GM12865 (cell line): ENCODE measurements around the gene MECR.
"Not testable (repeated sequence)": the region's sequence is repeated elsewhere in the genome, so short reads cannot be mapped to it uniquely, and the experiment has no call there.

Experiments used
- DNase-seq: peaks from one replicate; pipeline ENCODE4 v3.0.0; 2010; ENCODE audit warnings: low read depth
- H3K4me3 ChIP-seq: 2 replicates; pipeline ENCODE4 v1.5.1; 2011; ENCODE audit warnings: mild to moderate bottlenecking, low read depth, low read length, control low read depth
- TF ChIP-seq, protein P1 (sequence below): IDR thresholded peaks from 2 replicates; pipeline ENCODE4 v1.5.1; 2011; ENCODE audit warnings: low read length, control low read depth, low read depth, inconsistent platforms; ENCODE audit not compliant: insufficient read depth; ENCODE audit errors: missing control alignments

Gene MECR

DNA sequence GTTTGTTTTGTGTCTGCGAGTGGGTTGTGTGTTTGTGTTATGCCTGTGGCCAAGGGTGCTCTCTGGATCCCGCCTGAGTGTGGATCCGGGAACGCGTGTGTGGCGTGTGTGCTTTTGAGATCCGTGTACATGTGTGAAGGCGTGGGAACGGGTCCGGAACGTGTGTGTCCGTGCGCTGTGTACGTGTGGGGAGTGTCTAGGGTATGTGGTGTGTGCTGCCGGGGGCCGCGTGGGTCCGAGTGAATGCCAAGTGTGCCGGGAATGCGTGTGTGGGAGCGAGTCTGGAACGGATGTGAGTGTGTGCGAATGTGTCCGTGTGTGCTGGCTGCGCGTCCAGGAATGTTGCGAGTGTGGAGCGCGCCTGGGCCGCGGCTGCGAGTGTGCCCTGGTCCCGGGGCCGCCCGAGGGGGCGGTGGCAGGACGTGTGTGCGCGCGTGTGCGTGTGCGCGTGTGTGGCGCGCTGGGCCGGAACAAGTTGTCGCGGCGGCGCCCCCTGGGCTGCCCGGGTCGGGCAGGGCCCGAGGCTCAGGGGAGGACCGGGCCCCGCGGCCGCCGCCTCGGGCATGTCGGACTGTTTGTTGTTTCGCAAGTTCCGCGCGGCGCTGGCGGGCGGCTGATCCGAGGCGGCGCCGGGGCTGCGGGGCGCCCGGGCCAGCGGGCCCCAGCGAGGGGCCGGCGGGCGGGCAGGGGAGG lies 6.5 kb upstream of the MECR start:
- DNase-seq = no peak
- no peak overlapping the region for H3K4me3 ChIP-seq

DNA sequence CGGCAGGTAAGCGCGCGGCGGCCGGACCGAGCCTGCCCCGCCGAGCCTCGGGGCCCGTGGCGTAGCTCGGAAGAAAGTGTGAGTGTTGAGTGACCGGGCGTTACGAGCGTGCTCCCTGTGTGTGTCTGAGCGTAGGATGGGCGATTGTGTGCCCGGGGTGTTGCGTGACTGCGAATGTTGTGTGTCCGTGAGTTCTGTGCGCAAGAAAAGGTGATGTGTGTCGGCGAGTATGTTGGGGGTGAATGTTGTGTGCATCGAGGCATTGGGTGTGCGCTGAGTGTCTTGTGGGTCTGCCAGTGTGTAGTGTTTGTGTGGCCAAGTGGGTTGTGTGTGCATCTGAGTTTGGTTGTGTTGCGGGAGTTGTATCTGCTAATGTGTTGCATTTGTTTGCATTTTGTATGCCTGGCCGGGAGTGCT lies 6.0 kb upstream of the MECR start:
- TF ChIP-seq, protein P1, sequence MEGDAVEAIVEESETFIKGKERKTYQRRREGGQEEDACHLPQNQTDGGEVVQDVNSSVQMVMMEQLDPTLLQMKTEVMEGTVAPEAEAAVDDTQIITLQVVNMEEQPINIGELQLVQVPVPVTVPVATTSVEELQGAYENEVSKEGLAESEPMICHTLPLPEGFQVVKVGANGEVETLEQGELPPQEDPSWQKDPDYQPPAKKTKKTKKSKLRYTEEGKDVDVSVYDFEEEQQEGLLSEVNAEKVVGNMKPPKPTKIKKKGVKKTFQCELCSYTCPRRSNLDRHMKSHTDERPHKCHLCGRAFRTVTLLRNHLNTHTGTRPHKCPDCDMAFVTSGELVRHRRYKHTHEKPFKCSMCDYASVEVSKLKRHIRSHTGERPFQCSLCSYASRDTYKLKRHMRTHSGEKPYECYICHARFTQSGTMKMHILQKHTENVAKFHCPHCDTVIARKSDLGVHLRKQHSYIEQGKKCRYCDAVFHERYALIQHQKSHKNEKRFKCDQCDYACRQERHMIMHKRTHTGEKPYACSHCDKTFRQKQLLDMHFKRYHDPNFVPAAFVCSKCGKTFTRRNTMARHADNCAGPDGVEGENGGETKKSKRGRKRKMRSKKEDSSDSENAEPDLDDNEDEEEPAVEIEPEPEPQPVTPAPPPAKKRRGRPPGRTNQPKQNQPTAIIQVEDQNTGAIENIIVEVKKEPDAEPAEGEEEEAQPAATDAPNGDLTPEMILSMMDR = no peak
- H3K4me3 ChIP-seq = no peak overlapping the region
- DNase-seq = no peak

More for the DNA sequence above, 6.5 kb upstream of the MECR start:
- TF ChIP-seq, protein P1 = no peak

DNA sequence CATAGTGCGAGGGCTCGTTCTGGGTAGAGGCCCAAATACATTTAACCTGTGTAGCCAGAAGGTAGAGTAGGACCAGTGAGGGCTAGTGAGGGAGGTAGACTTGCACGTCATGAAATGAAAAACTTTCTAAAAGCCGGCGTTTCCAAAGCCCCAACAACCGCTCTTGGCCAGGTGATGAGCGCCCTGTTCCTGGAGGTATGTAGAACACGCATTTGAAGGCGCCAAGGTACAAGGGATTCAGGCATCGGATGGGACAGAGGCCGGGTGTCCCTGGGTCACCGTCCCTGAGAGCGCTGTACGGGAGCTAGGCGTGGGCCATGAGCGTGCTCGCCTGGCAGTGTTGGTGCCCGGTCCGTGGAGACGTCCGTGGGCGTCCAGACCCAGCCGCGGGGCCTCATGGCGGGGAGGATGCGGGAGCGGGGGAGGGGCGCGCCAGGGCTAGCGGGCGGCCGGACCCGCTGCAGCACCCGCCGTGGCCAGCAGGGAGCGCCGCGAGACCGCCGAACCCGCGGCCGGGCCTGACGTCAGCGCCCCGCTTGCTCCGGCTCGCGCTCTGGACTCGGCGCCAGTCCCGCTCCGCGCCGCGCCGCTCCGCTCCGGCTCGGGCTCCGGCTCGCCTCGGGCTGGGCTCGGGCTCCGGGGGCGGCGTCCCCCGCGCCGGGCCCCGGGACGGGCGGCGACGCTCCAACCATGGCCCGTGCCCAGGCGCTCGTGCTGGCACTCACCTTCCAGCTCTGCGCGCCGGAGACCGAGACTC lies 5.4 kb upstream of the MECR start, which contains the start of gene PTPRU:
TSS of gene PTPRU (plus strand) at position 568 of the 757 bp plus-strand sequence. CDS start at position 691, 123 bp downstream.
- DNase-seq = peak; percentile 72
- TF ChIP-seq, protein P1 = peak; percentile 82
- H3K4me3 ChIP-seq = no peak within 1 kb of the TSS

DNA sequence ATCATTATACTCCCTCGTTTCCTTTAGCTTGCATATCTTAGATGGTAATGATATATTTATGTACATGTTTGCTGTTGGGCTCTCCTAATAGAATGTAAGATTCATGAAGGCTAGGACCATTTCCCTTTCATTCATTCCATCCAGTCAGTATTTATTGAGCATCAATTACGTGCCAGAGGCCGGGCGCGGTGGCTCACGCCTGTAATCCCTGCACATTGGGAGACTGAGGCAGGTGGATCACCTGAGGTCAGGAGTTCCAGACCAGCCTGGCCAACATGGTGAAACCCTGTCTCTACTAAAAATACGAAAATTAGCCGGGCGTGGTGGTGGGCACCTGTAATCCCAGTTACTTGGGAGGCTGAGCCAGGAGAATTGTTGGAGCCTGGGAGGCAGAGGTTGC lies 4.1 kb upstream of the MECR start:
- not testable (repeated sequence) for DNase-seq, H3K4me3 ChIP-seq

DNA sequence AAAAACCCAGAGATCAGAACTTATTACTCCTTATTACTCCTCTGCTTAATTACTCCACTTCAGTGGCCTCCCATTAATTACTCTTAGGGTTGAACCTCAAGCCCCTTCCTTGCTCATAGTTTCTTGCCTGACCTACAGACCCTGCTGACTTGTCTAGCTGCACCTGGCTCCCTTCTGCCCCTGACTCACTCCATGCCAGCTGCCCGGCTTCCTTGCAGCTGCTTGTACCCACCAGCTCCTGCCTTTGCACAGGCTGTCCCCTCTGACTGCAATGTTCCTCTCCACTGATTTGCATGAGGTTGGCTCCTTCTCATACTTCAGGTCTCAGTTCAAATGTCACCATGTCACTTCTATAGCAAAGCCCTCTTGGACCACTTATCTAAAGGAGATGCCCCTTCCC lies 3.7 kb upstream of the MECR start:
- no peak for DNase-seq
- no peak overlapping the region for H3K4me3 ChIP-seq
- TF ChIP-seq, protein P1 = no peak

DNA sequence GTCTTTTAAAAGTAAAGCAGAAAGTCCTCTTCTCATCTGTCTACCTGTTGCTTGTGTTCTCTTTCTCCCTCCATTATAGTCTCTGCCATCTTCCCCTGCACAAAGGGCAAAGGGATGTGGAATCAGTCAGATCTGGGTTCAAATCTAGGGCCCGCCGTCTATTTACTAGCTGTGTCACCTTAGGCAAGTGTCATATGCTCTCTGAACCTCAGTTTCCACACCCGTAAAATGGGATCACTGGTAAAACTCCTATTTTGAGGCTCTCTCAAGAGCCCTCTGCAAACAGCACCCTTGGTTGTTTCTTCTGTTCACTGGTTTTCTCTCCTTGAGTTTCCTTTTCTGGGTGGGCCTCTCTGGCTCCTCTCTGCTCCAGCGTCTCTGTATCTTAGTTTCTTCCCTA lies 3.0 kb upstream of the MECR start:
- no peak overlapping the region for H3K4me3 ChIP-seq
- DNase-seq = no peak
- TF ChIP-seq, protein P1 = no peak

DNA sequence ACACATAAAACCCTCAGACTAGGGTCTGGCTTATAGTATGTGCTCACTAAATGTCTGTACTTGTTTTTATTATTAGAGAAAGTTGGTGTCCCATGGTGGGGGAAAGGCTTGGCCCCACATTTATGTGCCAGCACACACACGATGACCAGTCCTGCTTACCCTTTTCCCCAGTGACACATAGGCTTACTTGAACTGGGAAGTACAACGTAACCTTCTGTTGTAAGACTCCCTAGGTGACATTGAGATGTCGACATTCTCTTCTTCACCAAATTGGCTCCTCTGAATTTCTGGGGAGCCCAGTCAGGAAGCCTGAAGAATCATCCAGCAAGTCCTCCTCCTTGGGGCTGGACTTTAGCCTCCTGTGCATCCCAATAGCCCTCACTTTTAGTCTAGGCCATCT lies 1.7 kb upstream of the MECR start:
- TF ChIP-seq, protein P1 = no peak
- no peak for DNase-seq
- no peak overlapping the region for H3K4me3 ChIP-seq
